Upper lobe of left lung (tissue), 6 donors: ENCODE measurements around the gene TRIM7. TPM values are rescaled to one million over a fixed set of nuclear protein-coding genes. Genes with fewer than 3 reads are reported as not detected.

Source experiments
- ATAC-seq, 2 donors: fragments of 200-7000 bp; cut with Tn5 transposase; one replicate each; pipeline ENCODE4 v1.9.1; 2022; ENCODE audit warnings: mild to moderate bottlenecking in 2 of 2, moderate library complexity in 2 of 2; ENCODE audit not compliant: low FRiP score in 2 of 2
- DNase-seq, 2 donors: peaks; one replicate each; pipeline ENCODE4 v3.0.0-alpha.2; 2019 to 2020
- H3K27ac ChIP-seq, 4 donors: fragments of 200-600 bp; sonication (generic); one replicate each; pipeline ENCODE4 v1.5.1; 2016 to 2019
- H3K27me3 ChIP-seq, 4 donors: fragments of 200-600 bp; sonication (generic); one replicate each; pipeline ENCODE4 v1.5.1; 2017 to 2019
- H3K36me3 ChIP-seq, 4 donors: fragments of 200-600 bp; sonication (generic); one replicate each; pipeline ENCODE4 v1.5.1; 2016 to 2019
- H3K4me1 ChIP-seq, 4 donors: fragments of 200-600 bp; sonication (generic); one replicate each; pipeline ENCODE4 v1.5.1; 2018 to 2019
- H3K4me3 ChIP-seq, 4 donors: fragments of 200-600 bp; sonication (generic); one replicate each; pipeline ENCODE4 v1.5.1; 2017 to 2019; ENCODE audit warnings: mild to moderate bottlenecking in 2 of 4, moderate library complexity in 1 of 4
- H3K9me3 ChIP-seq, 4 donors: fragments of 200-600 bp; sonication (generic); one replicate each; pipeline ENCODE4 v1.5.1; 2018 to 2019
- CTCF ChIP-seq, 6 experiments: fragments of 450-650 bp in 4 of 6; fragments of 200-600 bp in 2 of 6; sonication (generic) in 2 of 6; IDR thresholded peaks; one replicate each; pipeline ENCODE4 v1.5.1; 2016 to 2019; ENCODE audit warnings: antibody characterized with exemption in 6 of 6
- EP300 ChIP-seq, 4 donors: sonication (generic); formaldehyde crosslinking; IDR thresholded peaks; one replicate each; pipeline ENCODE4 v1.5.1; 2017; ENCODE audit warnings: antibody characterized with exemption in 4 of 4, control low read depth in 2 of 4
- POLR2A ChIP-seq, 4 donors: fragments of 450-650 bp; IDR thresholded peaks; one replicate each; pipeline ENCODE4 v1.5.1; 2016 to 2017; ENCODE audit warnings: antibody characterized with exemption in 4 of 4, mild to moderate bottlenecking in 2 of 4
- POLR2AphosphoS5 ChIP-seq, 2 donors: sonication (generic); formaldehyde crosslinking; IDR thresholded peaks; one replicate each; pipeline ENCODE4 v1.5.1; 2017; ENCODE audit warnings: antibody characterized with exemption in 2 of 2
- WGBS, 2 donors: methylation state at CpG; one replicate each; pipeline ENCODE4 v1.1.5; 2017 to 2018; 5-methylcytosine and 5-hydroxymethylcytosine counted together
- total RNA-seq, 6 donors: library from RNA; depleted of rRNA in 4 of 6; stranded (reverse); fragments of >200 nt in 4 of 6; gene quantifications; one replicate each; pipeline versions ENCODE4 v1.1.0 to v1.2.1, GENCODE V29; 2016 to 2021
- donor health status: DM: no; HTN: no; CAD: no; lungs with moderate emphysema.
- donor health status: DM: no; HTN: yes; CAD: no; lungs with severe emphysema.

Gene TRIM7
- total RNA-seq, 6 donors from 2014 or later: 0.83 to 6.7 (median 2.9) TPM

GRCh38 chr5:181224390-181225229, 19.6 kb upstream of the TRIM7 start:
- peaks cover 0 to 8% (median 0%) of the 10 kb centered on the region in 4 donors for H3K36me3 ChIP-seq
- ATAC-seq: no peak
- DNase-seq: peak in 1 of 2 donors; percentile 55
- WGBS, 2 donors: 74 to 75% methylated on average over 22 of the region's 22 CpGs
- TF ChIP-seq CTCF (IDR thresholded peaks at IDR 0.05) (no peak), POLR2AphosphoS5 (IDR thresholded peaks at IDR 0.05) (no peak), EP300 (IDR thresholded peaks at IDR 0.05) (no peak), POLR2A (IDR thresholded peaks at IDR 0.05) (no peak)
- H3K27me3 ChIP-seq: no peaks in the 10 kb centered on the region
- H3K4me1 ChIP-seq: peaks cover 16 to 36% (median 17%) of the 10 kb centered on the region in 4 donors
- no peaks in the 10 kb centered on the region for H3K9me3 ChIP-seq
- peak overlapping the region; percentile 95 to 98 (median 96) for H3K27ac ChIP-seq
- peak overlapping the region; percentile 70 to 84 (median 80) for H3K4me3 ChIP-seq

- Histone ChIP-seq H3K27ac (peak overlapping the region; percentile 95 to 98 (median 96)), H3K27me3 (no peaks in the 10 kb centered on the region), H3K4me1 (peaks cover 16 to 38% (median 17%) of the 10 kb centered on the region in 4 donors), H3K36me3 (peaks cover 0 to 8% (median 0%) of the 10 kb centered on the region in 4 donors), H3K9me3 (no peaks in the 10 kb centered on the region), H3K4me3 (peak overlapping the region; percentile 70 to 84 (median 80))
- TF ChIP-seq CTCF (IDR thresholded peaks at IDR 0.05) (no peak), POLR2A (IDR thresholded peaks at IDR 0.05) (no peak), POLR2AphosphoS5 (IDR thresholded peaks at IDR 0.05) (no peak), EP300 (IDR thresholded peaks at IDR 0.05) (no peak)
- DNase-seq: peak; percentile 57 to 76
- ATAC-seq: peak; percentile 9 to 13
- 1 to 2% methylated on average over 21 to 28 of the region's 31 CpGs for WGBS, 2 donors
These were observed 18.9 kb upstream of the TRIM7 start for GRCh38 chr5:181223729-181224389.

GRCh38 chr5:181223058-181223728, 18.2 kb upstream of the TRIM7 start, which contains the start of gene TRIM41:
TSS of gene TRIM41 (plus strand) at chr5:181223281. CDS start at chr5:181224000, 719 bp downstream.
- Histone ChIP-seq H3K27me3 (no peaks in the 10 kb centered on the region), H3K4me1 (peaks cover 18 to 44% (median 22%) of the 10 kb centered on the region in 4 donors), H3K27ac (peak within 1 kb of the TSS; percentile 95 to 98 (median 96)), H3K36me3 (peaks cover 0 to 8% (median 0%) of the 10 kb centered on the region in 4 donors), H3K4me3 (peak within 1 kb of the TSS; percentile 70 to 84 (median 80)), H3K9me3 (no peaks in the 10 kb centered on the region)
- ATAC-seq (peak; percentile 94 to 97), DNase-seq (peak; percentile 98 to 99)
- 0 to 1% methylated on average over 34 to 59 of the region's 59 CpGs for WGBS, 2 donors
- TF ChIP-seq EP300 (IDR thresholded peaks at IDR 0.05) (peak in 2 of 4 donors; percentile 18 to 54), POLR2AphosphoS5 (IDR thresholded peaks at IDR 0.05) (peak; percentile 94 to 99), CTCF (IDR thresholded peaks at IDR 0.05) (peak in 3 of 6 experiments; percentile 28 to 53 (median 30)), POLR2A (IDR thresholded peaks at IDR 0.05) (peak; percentile 86 to 96 (median 89))

- ATAC-seq (peak in 1 of 2 donors; percentile 2), DNase-seq (no peak)
- 0 to 1% methylated on average over 13 to 18 of the region's 18 CpGs for WGBS, 2 donors
- Histone ChIP-seq H3K27ac (peak overlapping the region; percentile 95 to 98 (median 96)), H3K4me3 (peak overlapping the region; percentile 39 to 84 (median 80)), H3K9me3 (no peaks in the 10 kb centered on the region), H3K36me3 (peaks cover 0 to 8% (median 0%) of the 10 kb centered on the region in 4 donors), H3K4me1 (peaks cover 20 to 50% (median 26%) of the 10 kb centered on the region in 4 donors), H3K27me3 (no peaks in the 10 kb centered on the region)
- no peak for TF ChIP-seq POLR2AphosphoS5 (IDR thresholded peaks at IDR 0.05)
- TF ChIP-seq POLR2A (IDR thresholded peaks at IDR 0.05): peak in 1 of 4 donors; percentile 10
These were observed 17.6 kb upstream of the TRIM7 start for GRCh38 chr5:181222630-181223057.
